Astrocyte (in vitro differentiated cells and primary cell): ENCODE data around the gene SNRNP40. TPM values are rescaled to one million over a fixed set of nuclear protein-coding genes. Genes with fewer than 3 reads are reported as not detected.

Source experiments
- DNase-seq: peaks from one replicate; pipeline ENCODE4 v3.0.0-alpha.2; 2010; ENCODE audit warnings: low read depth
- FAIRE-seq: peaks from 2 replicates; lab custom pipeline; 2011; peaks lifted over from hg19 to GRCh38; lab: Jason Lieb, UNC
- H2AFZ ChIP-seq: 2 replicates; pipeline ENCODE4 v1.6.0; 2012; ENCODE audit warnings: low read depth, low read length, inconsistent platforms
- H3K27ac ChIP-seq: 2 replicates; pipeline ENCODE4 v1.5.1; 2011; ENCODE audit warnings: low read depth, low read length, inconsistent platforms
- H3K27me3 ChIP-seq: 2 replicates; pipeline ENCODE4 v1.6.0; 2011; ENCODE audit warnings: low read length, inconsistent platforms; ENCODE audit not compliant: insufficient read depth
- H3K36me3 ChIP-seq: 2 replicates; pipeline ENCODE4 v1.5.1; 2011; ENCODE audit warnings: low read length, inconsistent platforms; ENCODE audit not compliant: insufficient read depth
- H3K4me1 ChIP-seq: 2 replicates; pipeline ENCODE4 v1.5.1; 2011; ENCODE audit warnings: low read length, inconsistent platforms; ENCODE audit not compliant: insufficient read depth
- H3K4me2 ChIP-seq: 2 replicates; pipeline ENCODE4 v1.6.0; 2012; ENCODE audit warnings: low read length, inconsistent platforms
- H3K4me3 ChIP-seq: 2 replicates; pipeline ENCODE4 v1.5.1; 2011; ENCODE audit warnings: low read depth, mild to moderate bottlenecking, low read length, inconsistent platforms; ENCODE audit not compliant: insufficient read depth
- H3K79me2 ChIP-seq: 2 replicates; pipeline ENCODE4 v1.6.0; 2012; ENCODE audit warnings: mild to moderate bottlenecking, low read length, inconsistent platforms; ENCODE audit not compliant: insufficient read depth
- H3K9ac ChIP-seq: 2 replicates; pipeline ENCODE4 v1.6.0; 2012; ENCODE audit warnings: mild to moderate bottlenecking, low read length, inconsistent platforms
- H3K9me3 ChIP-seq: 2 replicates; pipeline ENCODE4 v1.5.1; 2012; ENCODE audit warnings: low read depth, mild to moderate bottlenecking, low read length, inconsistent platforms; ENCODE audit not compliant: insufficient read depth
- H4K20me1 ChIP-seq: 2 replicates; pipeline ENCODE4 v1.6.0; 2012; ENCODE audit warnings: low read length, inconsistent platforms; ENCODE audit not compliant: insufficient read depth
- H3K27ac Mint-ChIP-seq: one replicate; pipeline ENCODE4 v1.8.0; 2021; ENCODE audit warnings: mild to moderate bottlenecking, mixed read lengths; ENCODE audit not compliant: unreplicated experiment
- H3K27me3 Mint-ChIP-seq: one replicate; pipeline ENCODE4 v1.8.0; 2021; ENCODE audit warnings: low read depth, mixed read lengths; ENCODE audit not compliant: unreplicated experiment
- H3K36me3 Mint-ChIP-seq: one replicate; pipeline ENCODE4 v1.8.0; 2021; ENCODE audit warnings: low read depth, mixed read lengths; ENCODE audit not compliant: unreplicated experiment
- H3K4me1 Mint-ChIP-seq: one replicate; pipeline ENCODE4 v1.8.0; 2021; ENCODE audit warnings: low read depth, mixed read lengths; ENCODE audit not compliant: unreplicated experiment
- H3K4me3 Mint-ChIP-seq: one replicate; pipeline ENCODE4 v1.8.0; 2021; ENCODE audit warnings: mild to moderate bottlenecking, moderate library complexity, mixed read lengths; ENCODE audit not compliant: unreplicated experiment
- H3K9me3 Mint-ChIP-seq: one replicate; pipeline ENCODE4 v1.8.0; 2021; ENCODE audit warnings: mild to moderate bottlenecking, mixed read lengths; ENCODE audit not compliant: unreplicated experiment
- CTCF ChIP-seq: IDR thresholded peaks from 2 replicates; pipeline ENCODE4 v1.5.1; 2011; ENCODE audit warnings: low read depth, mild to moderate bottlenecking, inconsistent platforms, low read length, moderate library complexity; ENCODE audit not compliant: insufficient read depth
- EZH2 ChIP-seq: IDR thresholded peaks from 2 replicates; pipeline ENCODE4 v1.6.1; 2012; ENCODE audit warnings: mild to moderate bottlenecking, low read length, inconsistent platforms; ENCODE audit not compliant: insufficient read depth
- total RNA-seq: library from RNA; stranded (reverse); gene quantifications from 2 replicates; pipeline ENCODE4 v1.2.1, GENCODE V29; 2021

SNRNP40 gene
- total RNA-seq, 1 donor from 2014 or later: 42.0 TPM

GRCh38 chr1:31324093-31324492, 27.5 kb upstream of the SNRNP40 start:
- Mint-ChIP-seq H3K4me3 (no peak overlapping the region), H3K27ac (no peak overlapping the region), H3K27me3 (no peaks in the 10 kb centered on the region), H3K9me3 (no peaks in the 10 kb centered on the region), H3K4me1 (peaks cover 5% of the 10 kb centered on the region), H3K36me3 (peaks cover 11% of the 10 kb centered on the region)
- H3K9ac ChIP-seq: no peak overlapping the region
- H3K9me3 ChIP-seq: no peaks in the 10 kb centered on the region
- no peak overlapping the region for H3K4me2 ChIP-seq
- peak; percentile 29 for FAIRE-seq
- DNase-seq: no peak
- H3K4me1 ChIP-seq: no peaks in the 10 kb centered on the region
- no peak overlapping the region for H3K4me3 ChIP-seq
- no peak overlapping the region for H2AFZ ChIP-seq
- no peaks in the 10 kb centered on the region for H4K20me1 ChIP-seq
- TF ChIP-seq CTCF (no peak), EZH2 (no peak)
- no peaks in the 10 kb centered on the region for H3K79me2 ChIP-seq
- H3K36me3 ChIP-seq: peaks cover 2% of the 10 kb centered on the region
- no peaks in the 10 kb centered on the region for H3K27me3 ChIP-seq
- H3K27ac ChIP-seq: no peak overlapping the region

DNA sequence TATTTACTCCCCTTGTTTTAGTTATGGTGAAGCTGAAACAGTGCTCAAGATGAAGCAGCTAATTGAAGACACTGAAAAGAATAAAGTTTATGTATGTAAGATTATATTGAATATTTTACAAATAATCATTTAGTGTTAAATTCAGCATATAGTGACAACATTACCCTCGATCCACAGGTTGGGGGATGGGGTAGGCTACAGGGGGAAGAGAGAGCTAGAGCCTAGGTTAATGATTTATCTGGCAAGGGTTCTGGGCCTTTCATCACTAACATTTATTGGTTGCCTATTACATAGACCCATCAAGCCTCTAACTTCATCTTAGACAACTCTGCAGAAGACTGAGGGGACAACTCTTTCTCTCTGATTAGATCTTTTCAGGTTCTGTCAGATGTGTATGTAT, 21.6 kb upstream of the SNRNP40 start:
- no peak for FAIRE-seq

More for the DNA sequence above, 21.6 kb upstream of the SNRNP40 start:
- no peaks in the 10 kb centered on the region for H3K79me2 ChIP-seq
- Mint-ChIP-seq H3K4me1 (no peaks in the 10 kb centered on the region), H3K4me3 (no peak overlapping the region), H3K36me3 (peaks cover 7% of the 10 kb centered on the region), H3K27ac (no peak overlapping the region), H3K27me3 (no peaks in the 10 kb centered on the region), H3K9me3 (no peaks in the 10 kb centered on the region)
- H4K20me1 ChIP-seq: no peaks in the 10 kb centered on the region
- H2AFZ ChIP-seq: no peak overlapping the region
- no peaks in the 10 kb centered on the region for H3K27me3 ChIP-seq
- H3K27ac ChIP-seq: no peak overlapping the region
- no peak for TF ChIP-seq CTCF
- no peak for TF ChIP-seq EZH2
- H3K4me1 ChIP-seq: no peaks in the 10 kb centered on the region
- DNase-seq: no peak
- H3K36me3 ChIP-seq: peaks cover 18% of the 10 kb centered on the region
- H3K4me3 ChIP-seq: no peak overlapping the region
- H3K9ac ChIP-seq: no peak overlapping the region
- H3K4me2 ChIP-seq: no peak overlapping the region
- H3K9me3 ChIP-seq: no peaks in the 10 kb centered on the region
